ENCODE data around the gene LAMC1.

- TF ChIP-seq CTCF (tag by site-specific recombination; IDR thresholded peaks at IDR 0.05) = no peak
- no peak for TF ChIP-seq BCL11A (tag by site-specific recombination; IDR thresholded peaks at IDR 0.05; ENCODE audit: low read depth)
- no peak for TF ChIP-seq ZNF629 (tag by site-specific recombination; IDR thresholded peaks at IDR 0.05)
- TF ChIP-seq KLF1 (tag by site-specific recombination; IDR thresholded peaks at IDR 0.05) = no peak
- TF ChIP-seq MZF1 (tag by site-specific recombination; IDR thresholded peaks at IDR 0.05; ENCODE audit: borderline replicate concordance) = no peak
These were observed 141.7 kb downstream of the LAMC1 start for GRCh38 chr1:183164963-183165362.

Measured in HEK293 (cell line).